PC-9 (cell line): Measurements from ENCODE around the gene TAC4.

Source experiments
- CTCF ChIP-seq: fragments of 200-600 bp; sonication (generic); conservative IDR thresholded peaks from 2 replicates; pipeline ENCODE4 v1.6.1; 2017; ENCODE audit warnings: mixed run types, antibody characterized with exemption, mild to moderate bottlenecking, moderate library complexity
- EZH2 ChIP-seq: fragments of 200-600 bp; sonication (generic); IDR thresholded peaks from 2 replicates; pipeline ENCODE4 v1.8.0; 2017; ENCODE audit warnings: antibody characterized with exemption, low read depth

- TF ChIP-seq CTCF (no peak), EZH2 (no peak)
Observed at GRCh38 chr17:49850218-49850610, 2.3 kb upstream of the TAC4 start.
